GM21576 (cell line): ENCODE results near the gene SIRPG.
"Not testable (repeated sequence)": the region's sequence is repeated elsewhere in the genome, so short reads cannot be mapped to it uniquely, and the experiment has no call there.

Experiments
- ATAC-seq: cut with Tn5 transposase; IDR thresholded peaks from one replicate; pipeline ENCODE4 v1.9.1; 2021; ENCODE audit warnings: mild to moderate bottlenecking, moderate library complexity; ENCODE audit not compliant: unreplicated experiment

SIRPG gene

GRCh38 chr20:1657556-1658334, at the start of gene SIRPG:
Gene SIRPG, minus strand, starts transcription at chr20:1657779. Its CDS starts 65 bp downstream, at chr20:1657714.
- no peak for ATAC-seq

- not testable (repeated sequence) for ATAC-seq
Measured at GRCh38 chr20:1706887-1707286, 49.3 kb upstream of the SIRPG start.

GRCh38 chr20:1706079-1706478, 48.5 kb upstream of the SIRPG start:
- no peak for ATAC-seq

GRCh38 chr20:1702855-1703254, 45.3 kb upstream of the SIRPG start:
- no peak for ATAC-seq

GRCh38 chr20:1702328-1702727, 44.7 kb upstream of the SIRPG start:
- no peak for ATAC-seq

GRCh38 chr20:1700990-1701389, 43.4 kb upstream of the SIRPG start:
- ATAC-seq = no peak

- ATAC-seq = no peak
Measured at GRCh38 chr20:1697592-1697991, 40.0 kb upstream of the SIRPG start.

- ATAC-seq = no peak
Measured at GRCh38 chr20:1696521-1697209, 39.1 kb upstream of the SIRPG start.

- ATAC-seq = no peak
Measured at GRCh38 chr20:1694672-1695071, 37.1 kb upstream of the SIRPG start.

GRCh38 chr20:1693427-1693826, 35.8 kb upstream of the SIRPG start:
- no peak for ATAC-seq

- no peak for ATAC-seq
Measured at GRCh38 chr20:1689721-1690120, 32.1 kb upstream of the SIRPG start.

GRCh38 chr20:1688886-1689538, 31.4 kb upstream of the SIRPG start:
- ATAC-seq = no peak

GRCh38 chr20:1687053-1687452, 29.5 kb upstream of the SIRPG start:
- ATAC-seq = no peak

GRCh38 chr20:1686151-1686748, 28.7 kb upstream of the SIRPG start:
- no peak for ATAC-seq

- no peak for ATAC-seq
Measured at GRCh38 chr20:1685304-1686052, 27.9 kb upstream of the SIRPG start.

- ATAC-seq = no peak
Measured at GRCh38 chr20:1684872-1685271, 27.3 kb upstream of the SIRPG start.

- ATAC-seq = no peak
Measured at GRCh38 chr20:1676650-1677049, 19.1 kb upstream of the SIRPG start.

GRCh38 chr20:1674990-1675780, 17.6 kb upstream of the SIRPG start:
- ATAC-seq = no peak

GRCh38 chr20:1674361-1674760, 16.8 kb upstream of the SIRPG start:
- ATAC-seq = no peak

GRCh38 chr20:1673424-1673823, 15.8 kb upstream of the SIRPG start:
- ATAC-seq = no peak
